ENCODE data around the gene CST7.

CST7 gene

DNA sequence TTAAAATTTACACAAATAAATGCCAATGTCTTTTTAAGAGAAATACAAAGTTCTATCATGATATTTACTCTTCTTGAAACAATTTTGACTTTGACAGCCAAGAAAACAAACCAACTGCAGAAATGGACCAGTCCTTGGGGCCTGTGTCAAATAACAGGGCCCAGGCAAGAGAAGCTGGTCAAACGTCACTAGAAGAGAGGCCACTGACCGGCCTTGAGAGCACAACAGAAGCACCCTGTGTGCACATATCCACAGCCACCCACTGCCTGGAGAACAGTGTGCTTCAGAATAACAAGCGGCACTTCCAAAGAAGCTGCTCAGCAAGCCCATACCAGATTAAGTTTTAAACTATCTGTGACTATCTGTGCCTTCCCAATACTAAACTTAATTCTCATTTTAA is 28.7 kb downstream of the CST7 start:
- no peak for DNase-seq (ENCODE audit: extremely low spot score)
- TF ChIP-seq, protein P1, sequence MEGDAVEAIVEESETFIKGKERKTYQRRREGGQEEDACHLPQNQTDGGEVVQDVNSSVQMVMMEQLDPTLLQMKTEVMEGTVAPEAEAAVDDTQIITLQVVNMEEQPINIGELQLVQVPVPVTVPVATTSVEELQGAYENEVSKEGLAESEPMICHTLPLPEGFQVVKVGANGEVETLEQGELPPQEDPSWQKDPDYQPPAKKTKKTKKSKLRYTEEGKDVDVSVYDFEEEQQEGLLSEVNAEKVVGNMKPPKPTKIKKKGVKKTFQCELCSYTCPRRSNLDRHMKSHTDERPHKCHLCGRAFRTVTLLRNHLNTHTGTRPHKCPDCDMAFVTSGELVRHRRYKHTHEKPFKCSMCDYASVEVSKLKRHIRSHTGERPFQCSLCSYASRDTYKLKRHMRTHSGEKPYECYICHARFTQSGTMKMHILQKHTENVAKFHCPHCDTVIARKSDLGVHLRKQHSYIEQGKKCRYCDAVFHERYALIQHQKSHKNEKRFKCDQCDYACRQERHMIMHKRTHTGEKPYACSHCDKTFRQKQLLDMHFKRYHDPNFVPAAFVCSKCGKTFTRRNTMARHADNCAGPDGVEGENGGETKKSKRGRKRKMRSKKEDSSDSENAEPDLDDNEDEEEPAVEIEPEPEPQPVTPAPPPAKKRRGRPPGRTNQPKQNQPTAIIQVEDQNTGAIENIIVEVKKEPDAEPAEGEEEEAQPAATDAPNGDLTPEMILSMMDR (IDR thresholded peaks at IDR 0.05; ENCODE audit: control extremely low read depth, extremely low read depth, low read depth, missing control alignments) = no peak
- ChIA-PET POLR2A (no interaction called here), CTCF (interaction anchor here (1.1 to 1.7 kb wide), 5 partner anchors 11 to 60 kb away, joined by 3 to 5 read pairs (median 4); no protein-coding TSS in a partner anchor)

DNA sequence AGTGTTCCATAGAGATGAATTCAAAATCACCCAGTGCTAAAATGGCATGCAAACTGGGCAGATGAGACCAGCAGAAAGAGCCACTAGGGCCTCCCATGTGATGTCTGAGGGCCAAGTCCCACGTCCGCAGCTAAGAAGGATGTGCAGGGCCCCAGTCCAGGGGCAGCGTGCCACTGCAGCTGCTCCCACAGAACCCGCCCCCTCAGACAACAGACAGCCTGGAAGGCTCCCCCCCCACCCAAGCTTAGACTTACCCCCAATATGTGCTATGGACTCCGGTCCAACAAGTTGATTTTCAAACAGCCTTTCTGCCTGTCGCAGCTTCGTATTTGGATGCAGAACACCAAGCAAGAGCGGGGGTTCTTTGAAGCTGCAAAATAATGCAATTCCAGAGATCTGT is 29.4 kb downstream of the CST7 start:
- DNase-seq (ENCODE audit: extremely low spot score) = no peak
- CTCF ChIA-PET = interaction anchor here (1.1 to 1.7 kb wide), 3 partner anchors 10 to 61 kb away, joined by 3 to 5 read pairs (median 4); no protein-coding TSS in a partner anchor
- TF ChIP-seq, protein P1 (IDR thresholded peaks at IDR 0.05; ENCODE audit: control extremely low read depth, extremely low read depth, low read depth, missing control alignments) = no peak
- POLR2A ChIA-PET = no interaction called here

DNA sequence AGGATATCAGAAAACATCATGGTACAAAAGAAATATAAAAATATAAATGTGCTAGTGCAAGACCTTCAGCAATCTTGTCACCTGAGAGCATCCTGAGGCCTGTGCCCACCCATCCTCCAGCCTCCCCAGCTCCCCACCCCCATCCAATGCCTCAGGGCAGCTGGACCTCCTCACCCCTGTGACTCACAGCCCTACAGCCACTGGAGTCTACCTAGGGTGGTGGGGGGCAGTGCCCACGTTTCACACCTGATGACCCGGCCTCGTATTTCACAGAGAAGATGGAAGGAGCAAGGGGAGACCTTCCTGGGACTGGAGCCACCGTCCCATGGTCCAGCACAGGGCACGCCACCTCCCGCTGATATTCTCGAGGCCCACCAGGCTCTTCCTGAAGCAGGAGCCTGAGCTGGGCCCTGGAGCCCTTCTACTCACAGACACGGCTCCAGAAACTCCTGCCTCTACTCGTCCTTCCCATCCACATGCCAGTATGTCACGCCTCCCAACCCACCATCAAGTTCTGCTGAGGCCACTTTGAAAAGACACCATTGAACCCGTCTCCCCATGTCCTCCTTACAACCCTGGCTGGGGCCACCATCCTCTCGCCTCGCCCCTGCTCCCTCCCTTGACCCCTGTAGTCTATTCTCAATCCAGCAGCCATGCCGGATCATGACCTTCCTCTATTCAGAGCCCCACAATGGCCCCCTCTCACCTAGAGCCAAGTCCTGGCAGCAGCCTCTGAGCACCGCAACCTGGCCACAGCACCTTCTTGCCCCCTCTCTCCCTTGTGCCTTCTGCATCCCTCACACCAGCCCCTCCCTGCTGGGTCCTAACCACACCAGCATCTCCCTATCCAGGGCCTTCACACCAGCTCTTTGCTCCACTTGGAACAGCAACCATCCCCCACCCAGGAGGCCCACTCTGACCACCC is 30.2 kb downstream of the CST7 start:
- TF ChIP-seq, protein P1 (IDR thresholded peaks at IDR 0.05; ENCODE audit: control extremely low read depth, extremely low read depth, low read depth, missing control alignments) = no peak
- ChIA-PET CTCF (interaction anchor here (1.1 to 1.8 kb wide), 4 partner anchors 9 to 61 kb away, joined by 3 to 5 read pairs (median 4); no protein-coding TSS in a partner anchor), POLR2A (no interaction called here)
- no peak for DNase-seq (ENCODE audit: extremely low spot score)

DNA sequence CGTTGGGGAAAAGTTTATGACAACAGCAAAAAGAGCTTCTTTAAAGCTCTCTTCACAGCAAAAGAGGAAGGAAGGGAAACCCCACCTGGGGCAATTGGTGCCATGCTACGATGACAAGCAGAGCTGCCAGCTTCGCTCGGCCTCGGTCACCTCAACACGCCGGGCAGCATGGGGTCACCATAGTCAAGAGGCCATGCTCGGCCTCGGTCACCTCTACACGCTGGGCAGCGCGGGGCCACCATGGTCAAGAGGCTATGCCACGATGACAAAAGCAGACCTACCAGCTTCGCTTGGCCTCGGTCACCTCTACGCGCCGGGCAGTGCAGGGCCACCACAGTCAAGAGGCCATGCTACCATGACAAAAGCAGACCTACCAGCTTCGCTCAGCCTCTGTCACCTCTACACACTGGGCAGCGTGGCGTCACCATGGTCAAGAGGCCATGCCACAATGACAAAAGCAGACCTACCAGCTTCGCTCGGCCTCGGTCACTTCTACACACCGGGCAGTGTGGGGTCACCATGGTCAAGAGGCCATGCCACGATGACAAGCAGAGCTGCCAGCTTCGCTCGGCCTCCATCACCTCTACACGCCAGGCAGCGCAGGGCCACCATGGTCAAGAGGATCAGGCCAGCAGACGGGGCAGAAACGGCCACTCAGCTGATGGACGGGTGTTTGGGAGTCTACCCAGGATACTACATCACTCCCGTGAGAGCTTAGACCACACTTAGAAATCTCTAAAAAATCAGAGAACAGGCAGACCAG is 31.4 kb downstream of the CST7 start:
- POLR2A ChIA-PET = no interaction called here
- CTCF ChIA-PET = interaction anchor here (1.8 kb wide), 1 partner anchor 16 kb away, joined by 4 read pairs; no protein-coding TSS in a partner anchor
- TF ChIP-seq, protein P1 (IDR thresholded peaks at IDR 0.05; ENCODE audit: control extremely low read depth, extremely low read depth, low read depth, missing control alignments) = no peak
- no peak for DNase-seq (ENCODE audit: extremely low spot score)

DNA sequence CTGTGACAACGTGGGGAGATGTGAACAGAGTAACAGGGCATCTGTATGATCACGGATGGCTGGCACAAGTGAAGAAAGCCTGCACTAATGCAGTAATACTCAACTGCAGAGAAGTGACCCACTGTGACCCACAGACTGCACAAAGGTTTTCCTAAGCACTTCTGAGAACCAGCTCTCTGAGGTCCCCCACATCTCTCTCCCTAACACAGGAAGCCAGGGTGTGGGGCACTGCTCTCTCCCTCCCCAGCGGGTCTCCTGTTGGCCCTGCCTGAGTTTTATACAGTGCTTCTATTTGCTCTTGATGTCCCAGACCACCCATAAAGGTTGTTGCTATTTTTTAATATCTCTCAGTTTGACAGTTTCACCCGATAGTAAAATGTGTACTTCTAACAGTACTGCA is 32.2 kb downstream of the CST7 start:
- TF ChIP-seq, protein P1 (IDR thresholded peaks at IDR 0.05; ENCODE audit: control extremely low read depth, extremely low read depth, low read depth, missing control alignments) = no peak
- CTCF ChIA-PET = interaction anchor here (1.8 kb wide), 1 partner anchor 17 kb away, joined by 4 read pairs; no protein-coding TSS in a partner anchor
- POLR2A ChIA-PET = no interaction called here
- no peak for DNase-seq (ENCODE audit: extremely low spot score)

- DNase-seq (ENCODE audit: extremely low spot score) = no peak
- ChIA-PET POLR2A (no interaction called here), CTCF (no interaction called here)
- TF ChIP-seq, protein P1 (IDR thresholded peaks at IDR 0.05; ENCODE audit: control extremely low read depth, extremely low read depth, low read depth, missing control alignments) = no peak
Observed at GRCh38 chr20:24981790-24982189, 32.7 kb downstream of the CST7 start.
